ENCODE data around the gene PTPN1. TPM values are rescaled to one million over a fixed set of nuclear protein-coding genes. Genes with fewer than 3 reads are reported as not detected.

PTPN1 gene
- polyA plus RNA-seq, 1 donor (not counting 4 experiments of a cell fraction or from before 2014, with no cell fraction given) = 61.6 TPM

GRCh38 chr20:50532221-50532620 is 22.0 kb downstream of the PTPN1 start:
- dilution Hi-C loops (cut with MboI; ENCODE audit: extremely low pct_ligation_motif_present, low sequenced_read_pairs) = no loop called here
- Histone ChIP-seq H2AFZ (ENCODE audit: control insufficient read depth, low read length) (no peak overlapping the region), H3K4me3 (ENCODE audit: control insufficient read depth in 2 of 3, extremely low read depth in 1 of 3, insufficient read depth in 2 of 3, low read depth in 1 of 3, low read length in 3 of 3) (no peak overlapping the region), H3K27ac (ENCODE audit: control insufficient read depth, insufficient read depth, low read length) (no peak overlapping the region), H3K4me2 (ENCODE audit: control insufficient read depth, extremely low read depth, insufficient read depth, low read depth, low read length) (no peak overlapping the region), H3K9me1 (ENCODE audit: control insufficient read depth, extremely low read depth, insufficient read depth, low read length) (peaks cover 5% of the 10 kb centered on the region), H3K27me3 (ENCODE audit: control insufficient read depth, extremely low read depth, insufficient read depth, low read length) (no peaks in the 10 kb centered on the region), H4K20me1 (ENCODE audit: control insufficient read depth, extremely low read depth, insufficient read depth, low read length) (peaks cover 9% of the 10 kb centered on the region), H3K9ac (ENCODE audit: control insufficient read depth, extremely low read depth, insufficient read depth, low read length) (no peak overlapping the region), H3K9me3 (ENCODE audit: control insufficient read depth, low read depth, low read length) (no peaks in the 10 kb centered on the region), H3K4me1 (ENCODE audit: control insufficient read depth, extremely low read depth, insufficient read depth, low read length) (peaks cover 17% of the 10 kb centered on the region), H3K36me3 (ENCODE audit: control insufficient read depth in 2 of 2, extremely low read depth in 1 of 2, insufficient read depth in 2 of 2, low read length in 2 of 2) (peaks cover 2 to 7% of the 10 kb centered on the region in 2 experiments), H3K79me2 (ENCODE audit: control insufficient read depth, insufficient read depth, low read length) (peaks cover 97% of the 10 kb centered on the region)
- TF ChIP-seq CTCF (optimal IDR thresholded peaks at IDR 0.05 in 1 of 3, IDR thresholded peaks at IDR 0.05 in 1 of 3, conservative IDR thresholded peaks at IDR 0.05 in 1 of 3; ENCODE audit: extremely low read depth in 1 of 3, insufficient read depth in 2 of 3, low read length in 3 of 3) (no peak), EZH2 (IDR thresholded peaks at IDR 0.05; ENCODE audit: low read length) (no peak)
- DNase-seq (ENCODE audit: low read depth, low spot score) (no peak), FAIRE-seq (no peak)

GRCh38 chr20:50533061-50533460 is 22.9 kb downstream of the PTPN1 start:
- H3K9me3 ChIP-seq (ENCODE audit: control insufficient read depth, low read depth, low read length) = no peaks in the 10 kb centered on the region
- DNase-seq (ENCODE audit: low read depth, low spot score) (no peak), FAIRE-seq (no peak)
- TF ChIP-seq CTCF (optimal IDR thresholded peaks at IDR 0.05 in 1 of 3, IDR thresholded peaks at IDR 0.05 in 1 of 3, conservative IDR thresholded peaks at IDR 0.05 in 1 of 3; ENCODE audit: extremely low read depth in 1 of 3, insufficient read depth in 2 of 3, low read length in 3 of 3) = no peak
- TF ChIP-seq EZH2 (IDR thresholded peaks at IDR 0.05; ENCODE audit: low read length) = no peak
- H4K20me1 ChIP-seq (ENCODE audit: control insufficient read depth, extremely low read depth, insufficient read depth, low read length) = peaks cover 9% of the 10 kb centered on the region
- H3K9me1 ChIP-seq (ENCODE audit: control insufficient read depth, extremely low read depth, insufficient read depth, low read length) = peaks cover 3% of the 10 kb centered on the region
- H3K4me2 ChIP-seq (ENCODE audit: control insufficient read depth, extremely low read depth, insufficient read depth, low read depth, low read length) = no peak overlapping the region
- H3K4me3 ChIP-seq (ENCODE audit: control insufficient read depth in 2 of 3, extremely low read depth in 1 of 3, insufficient read depth in 2 of 3, low read depth in 1 of 3, low read length in 3 of 3) = no peak overlapping the region
- peaks cover 97% of the 10 kb centered on the region for H3K79me2 ChIP-seq (ENCODE audit: control insufficient read depth, insufficient read depth, low read length)
- no peak overlapping the region for H3K9ac ChIP-seq (ENCODE audit: control insufficient read depth, extremely low read depth, insufficient read depth, low read length)
- H3K4me1 ChIP-seq (ENCODE audit: control insufficient read depth, extremely low read depth, insufficient read depth, low read length) = peaks cover 12% of the 10 kb centered on the region
- peaks cover 0 to 7% of the 10 kb centered on the region in 2 experiments for H3K36me3 ChIP-seq (ENCODE audit: control insufficient read depth in 2 of 2, extremely low read depth in 1 of 2, insufficient read depth in 2 of 2, low read length in 2 of 2)
- dilution Hi-C loops (cut with MboI; ENCODE audit: extremely low pct_ligation_motif_present, low sequenced_read_pairs) = no loop called here
- no peaks in the 10 kb centered on the region for H3K27me3 ChIP-seq (ENCODE audit: control insufficient read depth, extremely low read depth, insufficient read depth, low read length)
- H3K27ac ChIP-seq (ENCODE audit: control insufficient read depth, insufficient read depth, low read length) = no peak overlapping the region
- H2AFZ ChIP-seq (ENCODE audit: control insufficient read depth, low read length) = no peak overlapping the region

Data from keratinocyte (primary cell).